Measurements from ENCODE around the gene ACP1.

Gene ACP1

DNA sequence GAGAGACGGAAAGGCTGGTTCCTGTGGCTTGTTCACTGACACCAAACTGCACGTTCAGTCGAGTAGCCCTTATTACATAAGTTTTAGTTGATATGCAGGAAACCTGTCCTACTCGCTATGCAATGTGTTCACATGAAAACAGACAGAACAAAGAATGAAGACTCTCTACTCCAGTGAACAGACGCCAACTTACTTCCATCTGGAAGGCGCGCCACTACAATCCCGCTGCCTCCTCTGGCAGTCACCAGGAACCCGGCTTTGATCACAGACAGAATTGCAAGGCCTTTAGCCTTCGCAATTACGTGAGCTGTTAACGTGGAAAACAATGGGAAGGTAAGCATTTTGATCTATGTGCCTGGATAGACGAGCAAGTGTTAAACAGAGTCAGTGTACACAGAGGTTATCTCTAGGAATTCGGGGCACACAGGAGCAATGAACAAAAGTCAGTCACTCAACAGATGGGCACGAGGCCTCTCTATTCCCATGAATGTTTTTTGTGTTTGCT is 15.2 kb upstream of the ACP1 start:
- Histone ChIP-seq H3K27ac (ENCODE audit: low read length) (no peak overlapping the region), H3K27me3 (ENCODE audit: low read depth, low read length) (no peaks in the 10 kb centered on the region), H3K4me2 (ENCODE audit: low read length) (no peak overlapping the region), H2AFZ (ENCODE audit: low read depth, low read length) (no peak overlapping the region), H3K9ac (ENCODE audit: low read length) (no peak overlapping the region), H3K9me3 (ENCODE audit: insufficient read depth, low read length) (no peaks in the 10 kb centered on the region), H4K20me1 (ENCODE audit: insufficient read depth, low read length) (no peaks in the 10 kb centered on the region), H3K4me1 (ENCODE audit: low read length) (no peaks in the 10 kb centered on the region), H3K79me2 (ENCODE audit: low read length) (no peaks in the 10 kb centered on the region), H3K36me3 (replicated peaks; ENCODE audit: low read depth, low read length) (no peaks in the 10 kb centered on the region), H3K4me3 (ENCODE audit: low read length) (no peak overlapping the region)
- TF ChIP-seq, protein P1, sequence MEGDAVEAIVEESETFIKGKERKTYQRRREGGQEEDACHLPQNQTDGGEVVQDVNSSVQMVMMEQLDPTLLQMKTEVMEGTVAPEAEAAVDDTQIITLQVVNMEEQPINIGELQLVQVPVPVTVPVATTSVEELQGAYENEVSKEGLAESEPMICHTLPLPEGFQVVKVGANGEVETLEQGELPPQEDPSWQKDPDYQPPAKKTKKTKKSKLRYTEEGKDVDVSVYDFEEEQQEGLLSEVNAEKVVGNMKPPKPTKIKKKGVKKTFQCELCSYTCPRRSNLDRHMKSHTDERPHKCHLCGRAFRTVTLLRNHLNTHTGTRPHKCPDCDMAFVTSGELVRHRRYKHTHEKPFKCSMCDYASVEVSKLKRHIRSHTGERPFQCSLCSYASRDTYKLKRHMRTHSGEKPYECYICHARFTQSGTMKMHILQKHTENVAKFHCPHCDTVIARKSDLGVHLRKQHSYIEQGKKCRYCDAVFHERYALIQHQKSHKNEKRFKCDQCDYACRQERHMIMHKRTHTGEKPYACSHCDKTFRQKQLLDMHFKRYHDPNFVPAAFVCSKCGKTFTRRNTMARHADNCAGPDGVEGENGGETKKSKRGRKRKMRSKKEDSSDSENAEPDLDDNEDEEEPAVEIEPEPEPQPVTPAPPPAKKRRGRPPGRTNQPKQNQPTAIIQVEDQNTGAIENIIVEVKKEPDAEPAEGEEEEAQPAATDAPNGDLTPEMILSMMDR (IDR thresholded peaks at IDR 0.05; ENCODE audit: low read depth, low read length) = no peak
- no peak for TF ChIP-seq EZH2phosphoT487 (IDR thresholded peaks at IDR 0.05; ENCODE audit: low read depth)

DNA sequence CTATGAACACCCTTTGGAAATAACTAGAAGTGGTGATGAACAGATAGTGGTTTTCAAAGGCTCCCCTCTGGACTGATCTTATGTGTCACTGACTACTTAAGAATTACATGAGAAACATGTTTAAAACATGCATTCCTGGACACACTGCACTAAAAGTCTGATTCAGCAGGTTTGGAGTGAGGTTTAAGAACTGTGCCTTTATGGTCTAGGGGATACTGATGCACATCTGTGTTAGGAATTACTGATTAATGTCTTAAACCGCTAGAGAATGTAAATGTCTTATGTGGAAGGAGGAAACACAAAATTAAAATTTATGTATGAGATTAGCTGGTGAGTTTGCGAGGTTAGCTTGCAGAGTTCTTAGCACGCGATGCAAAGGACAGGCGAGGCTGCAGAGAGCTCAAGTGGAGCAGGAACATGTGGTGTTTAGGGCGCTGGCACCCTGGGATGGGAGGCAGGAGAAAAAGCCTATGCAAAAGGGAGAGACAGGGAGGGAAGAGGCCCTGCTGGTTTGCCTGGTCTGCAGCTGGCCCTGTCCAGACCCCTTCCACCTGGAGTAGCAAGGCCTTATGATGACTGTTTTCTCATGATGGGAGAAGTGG is 12.6 kb upstream of the ACP1 start:
- H2AFZ ChIP-seq (ENCODE audit: low read depth, low read length) = no peak overlapping the region
- H3K4me1 ChIP-seq (ENCODE audit: low read length) = no peaks in the 10 kb centered on the region
- no peaks in the 10 kb centered on the region for H3K27me3 ChIP-seq (ENCODE audit: low read depth, low read length)
- no peaks in the 10 kb centered on the region for H3K79me2 ChIP-seq (ENCODE audit: low read length)
- no peaks in the 10 kb centered on the region for H3K36me3 ChIP-seq (replicated peaks; ENCODE audit: low read depth, low read length)
- no peak overlapping the region for H3K9ac ChIP-seq (ENCODE audit: low read length)
- H3K4me3 ChIP-seq (ENCODE audit: low read length) = no peak overlapping the region
- H3K27ac ChIP-seq (ENCODE audit: low read length) = no peak overlapping the region
- no peaks in the 10 kb centered on the region for H3K9me3 ChIP-seq (ENCODE audit: insufficient read depth, low read length)
- no peak overlapping the region for H3K4me2 ChIP-seq (ENCODE audit: low read length)
- TF ChIP-seq, protein P1 (IDR thresholded peaks at IDR 0.05; ENCODE audit: low read depth, low read length) = no peak
- no peak for TF ChIP-seq EZH2phosphoT487 (IDR thresholded peaks at IDR 0.05; ENCODE audit: low read depth)
- H4K20me1 ChIP-seq (ENCODE audit: insufficient read depth, low read length) = no peaks in the 10 kb centered on the region

DNA sequence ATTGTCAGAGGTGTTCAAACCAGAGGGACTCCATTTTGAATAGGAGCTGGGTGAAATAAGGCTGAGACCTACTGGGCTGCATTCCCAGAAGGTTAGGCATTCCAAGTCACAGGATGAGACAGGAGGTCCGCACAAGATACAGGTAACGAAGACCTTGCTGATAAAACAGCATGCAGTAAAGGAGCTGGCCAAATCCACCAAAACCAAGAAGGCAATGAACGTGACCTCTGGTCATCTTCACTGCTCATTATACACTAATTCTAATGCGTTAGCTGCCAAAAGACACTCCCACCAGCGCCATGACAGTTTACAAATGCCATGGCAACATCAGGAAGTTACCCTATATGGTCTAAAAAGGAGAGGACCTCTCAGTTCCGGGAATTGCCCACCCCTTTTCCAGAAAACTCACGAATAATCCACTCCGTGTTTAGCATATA is 11.5 kb upstream of the ACP1 start:
- Histone ChIP-seq H3K4me3 (ENCODE audit: low read length) (no peak overlapping the region), H3K4me1 (ENCODE audit: low read length) (no peaks in the 10 kb centered on the region)

DNA sequence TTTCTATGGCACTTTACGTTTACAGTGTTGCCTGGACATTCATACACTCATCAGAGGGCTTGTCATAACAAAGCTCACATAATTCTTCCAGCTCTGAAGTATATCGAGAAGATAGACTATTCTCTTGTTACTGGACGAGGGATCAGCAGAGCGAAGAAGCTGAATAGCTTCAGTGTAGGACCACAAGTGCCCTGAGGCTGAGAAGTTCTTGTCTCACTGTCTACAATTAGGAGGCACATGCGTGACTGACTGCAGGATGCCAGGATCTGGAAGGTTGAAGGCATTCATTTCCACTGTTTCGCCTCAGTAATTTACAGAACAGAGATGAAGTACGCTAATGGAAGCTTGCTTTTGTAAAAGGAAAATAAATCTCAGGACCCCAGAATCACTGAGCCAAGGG is 10.5 kb upstream of the ACP1 start:
- no peaks in the 10 kb centered on the region for H3K9me3 ChIP-seq (ENCODE audit: insufficient read depth, low read length)
- H3K9ac ChIP-seq (ENCODE audit: low read length) = no peak overlapping the region
- H3K36me3 ChIP-seq (replicated peaks; ENCODE audit: low read depth, low read length) = no peaks in the 10 kb centered on the region
- no peaks in the 10 kb centered on the region for H3K27me3 ChIP-seq (ENCODE audit: low read depth, low read length)
- no peaks in the 10 kb centered on the region for H3K79me2 ChIP-seq (ENCODE audit: low read length)
- no peak for TF ChIP-seq EZH2phosphoT487 (IDR thresholded peaks at IDR 0.05; ENCODE audit: low read depth)
- TF ChIP-seq, protein P1 (IDR thresholded peaks at IDR 0.05; ENCODE audit: low read depth, low read length) = no peak
- H4K20me1 ChIP-seq (ENCODE audit: insufficient read depth, low read length) = no peaks in the 10 kb centered on the region
- no peak overlapping the region for H3K4me2 ChIP-seq (ENCODE audit: low read length)
- no peak overlapping the region for H3K27ac ChIP-seq (ENCODE audit: low read length)
- no peaks in the 10 kb centered on the region for H3K4me1 ChIP-seq (ENCODE audit: low read length)
- H2AFZ ChIP-seq (ENCODE audit: low read depth, low read length) = no peak overlapping the region
- H3K4me3 ChIP-seq (ENCODE audit: low read length) = no peak overlapping the region

More for the DNA sequence above, 11.5 kb upstream of the ACP1 start:
- TF ChIP-seq, protein P1 (IDR thresholded peaks at IDR 0.05; ENCODE audit: low read depth, low read length) = no peak
- no peak for TF ChIP-seq EZH2phosphoT487 (IDR thresholded peaks at IDR 0.05; ENCODE audit: low read depth)
- no peaks in the 10 kb centered on the region for H3K9me3 ChIP-seq (ENCODE audit: insufficient read depth, low read length)
- no peaks in the 10 kb centered on the region for H4K20me1 ChIP-seq (ENCODE audit: insufficient read depth, low read length)
- no peak overlapping the region for H3K9ac ChIP-seq (ENCODE audit: low read length)
- H2AFZ ChIP-seq (ENCODE audit: low read depth, low read length) = no peak overlapping the region
- H3K27ac ChIP-seq (ENCODE audit: low read length) = no peak overlapping the region
- no peak overlapping the region for H3K4me2 ChIP-seq (ENCODE audit: low read length)
- H3K36me3 ChIP-seq (replicated peaks; ENCODE audit: low read depth, low read length) = no peaks in the 10 kb centered on the region
- H3K79me2 ChIP-seq (ENCODE audit: low read length) = no peaks in the 10 kb centered on the region
- H3K27me3 ChIP-seq (ENCODE audit: low read depth, low read length) = no peaks in the 10 kb centered on the region
